GM21381 (cell line): ENCODE measurements around the gene MAX.

Source experiments
- ATAC-seq: cut with Tn5 transposase; IDR thresholded peaks from one replicate; pipeline ENCODE4 v1.9.1; 2021; ENCODE audit warnings: mild to moderate bottlenecking, moderate library complexity; ENCODE audit not compliant: unreplicated experiment

MAX gene

GRCh38 chr14:65074449-65075150 lies 27.7 kb downstream of the MAX start:
- no peak for ATAC-seq

GRCh38 chr14:65073605-65074201 lies 28.6 kb downstream of the MAX start:
- ATAC-seq: no peak

- no peak for ATAC-seq
Measured at GRCh38 chr14:65072937-65073336, 29.4 kb downstream of the MAX start.

GRCh38 chr14:65072256-65072655 lies 30.1 kb downstream of the MAX start:
- ATAC-seq: no peak

GRCh38 chr14:65071544-65071943 lies 30.8 kb downstream of the MAX start:
- no peak for ATAC-seq

GRCh38 chr14:65070471-65070976 lies 31.8 kb downstream of the MAX start:
- ATAC-seq: no peak

- no peak for ATAC-seq
Measured at GRCh38 chr14:65069874-65070413, 32.4 kb downstream of the MAX start.

GRCh38 chr14:65065719-65066118 lies 36.6 kb downstream of the MAX start:
- ATAC-seq: no peak

- ATAC-seq: no peak
Measured at GRCh38 chr14:65062096-65063075, 39.9 kb downstream of the MAX start.

GRCh38 chr14:65057695-65058094 lies 44.6 kb downstream of the MAX start:
- ATAC-seq: no peak

GRCh38 chr14:65054471-65055085 lies 47.7 kb downstream of the MAX start:
- ATAC-seq: no peak

GRCh38 chr14:65053466-65053865 lies 48.9 kb downstream of the MAX start:
- no peak for ATAC-seq

GRCh38 chr14:65052832-65053231 lies 49.5 kb downstream of the MAX start:
- ATAC-seq: no peak

- ATAC-seq: no peak
Measured at GRCh38 chr14:65045709-65046108, 56.6 kb downstream of the MAX start.

- no peak for ATAC-seq
Measured at GRCh38 chr14:65045006-65045405, 57.3 kb downstream of the MAX start.

- ATAC-seq: no peak
Measured at GRCh38 chr14:65044596-65044959, 57.7 kb downstream of the MAX start.

GRCh38 chr14:65043893-65044595 lies 58.3 kb downstream of the MAX start:
- ATAC-seq: no peak

GRCh38 chr14:65042731-65043372 lies 59.5 kb downstream of the MAX start:
- ATAC-seq: no peak

- no peak for ATAC-seq
Measured at GRCh38 chr14:65042296-65042695, 60.0 kb downstream of the MAX start.
